ENCODE results near the gene MYH10.

DNA sequence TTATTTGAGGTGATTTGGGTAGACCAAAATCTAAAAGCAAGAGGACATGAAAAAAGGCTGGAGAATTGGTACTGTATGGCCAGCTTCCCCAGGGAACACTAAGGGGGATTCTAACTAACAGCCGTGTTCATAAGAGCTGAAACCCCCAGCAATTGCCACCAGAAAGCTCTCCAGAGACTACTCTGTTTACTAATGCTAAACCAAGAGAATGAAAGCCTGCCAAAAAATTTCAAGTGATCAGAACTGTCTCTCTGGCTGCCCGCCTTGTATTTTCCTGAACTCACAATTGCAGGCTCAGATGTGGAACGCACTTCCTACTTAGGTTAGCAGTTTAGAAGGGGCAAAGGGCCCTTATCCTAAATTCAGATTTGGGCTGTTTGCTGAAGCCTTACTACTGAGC is 24.1 kb downstream of the MYH10 start:
- TF ChIP-seq, protein P1, sequence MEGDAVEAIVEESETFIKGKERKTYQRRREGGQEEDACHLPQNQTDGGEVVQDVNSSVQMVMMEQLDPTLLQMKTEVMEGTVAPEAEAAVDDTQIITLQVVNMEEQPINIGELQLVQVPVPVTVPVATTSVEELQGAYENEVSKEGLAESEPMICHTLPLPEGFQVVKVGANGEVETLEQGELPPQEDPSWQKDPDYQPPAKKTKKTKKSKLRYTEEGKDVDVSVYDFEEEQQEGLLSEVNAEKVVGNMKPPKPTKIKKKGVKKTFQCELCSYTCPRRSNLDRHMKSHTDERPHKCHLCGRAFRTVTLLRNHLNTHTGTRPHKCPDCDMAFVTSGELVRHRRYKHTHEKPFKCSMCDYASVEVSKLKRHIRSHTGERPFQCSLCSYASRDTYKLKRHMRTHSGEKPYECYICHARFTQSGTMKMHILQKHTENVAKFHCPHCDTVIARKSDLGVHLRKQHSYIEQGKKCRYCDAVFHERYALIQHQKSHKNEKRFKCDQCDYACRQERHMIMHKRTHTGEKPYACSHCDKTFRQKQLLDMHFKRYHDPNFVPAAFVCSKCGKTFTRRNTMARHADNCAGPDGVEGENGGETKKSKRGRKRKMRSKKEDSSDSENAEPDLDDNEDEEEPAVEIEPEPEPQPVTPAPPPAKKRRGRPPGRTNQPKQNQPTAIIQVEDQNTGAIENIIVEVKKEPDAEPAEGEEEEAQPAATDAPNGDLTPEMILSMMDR (IDR thresholded peaks at IDR 0.05; ENCODE audit: low read depth, low read length, poor library complexity, severe bottlenecking), result no peak
- no peak for TF ChIP-seq EZH2phosphoT487 (IDR thresholded peaks at IDR 0.05; ENCODE audit: borderline replicate concordance, low read length)
